Stimulated activated CD4-positive, alpha-beta T cell treated with anti-CD3 and anti-CD28 coated beads, TNF-alpha, amount 100 ng/mL, for 24 hours (primary cell): Measurements from ENCODE around the gene SLC25A41.

Experiments used
- DNase-seq, 3 experiments: peaks; one replicate each; pipeline ENCODE4 v3.0.0-alpha.2; 2020; ENCODE audit warnings: low read depth in 3 of 3

The SLC25A41 gene

GRCh38 chr19:6433663-6434062, at the start of gene SLC25A41:
Gene SLC25A41 (minus strand): TSS chr19:6433763. CDS start chr19:6433693, 70 bp downstream.
- no peak for DNase-seq

- DNase-seq = no peak
Observed at GRCh38 chr19:6483235-6483634, 49.7 kb upstream of the SLC25A41 start.

- DNase-seq = no peak
Observed at GRCh38 chr19:6482343-6482686, 48.8 kb upstream of the SLC25A41 start.

GRCh38 chr19:6481541-6482342, 48.2 kb upstream of the SLC25A41 start, which contains the start of gene DENND1C:
Gene DENND1C (minus strand): TSS chr19:6481787. CDS start chr19:6481695, 92 bp downstream.
- DNase-seq = peak in 2 of 3 experiments; percentile 47 to 72

GRCh38 chr19:6480848-6481415, 47.4 kb upstream of the SLC25A41 start:
- no peak for DNase-seq

- no peak for DNase-seq
Observed at GRCh38 chr19:6479836-6480398, 46.4 kb upstream of the SLC25A41 start.

- no peak for DNase-seq
Observed at GRCh38 chr19:6478815-6479214, 45.3 kb upstream of the SLC25A41 start.

- no peak for DNase-seq
Observed at GRCh38 chr19:6476896-6477431, 43.4 kb upstream of the SLC25A41 start.

- peak in 2 of 3 experiments; percentile 41 to 62 for DNase-seq
Observed at GRCh38 chr19:6476155-6476895, 42.8 kb upstream of the SLC25A41 start.

GRCh38 chr19:6475321-6476108, 42.0 kb upstream of the SLC25A41 start:
- no peak for DNase-seq

GRCh38 chr19:6473647-6474046, 40.1 kb upstream of the SLC25A41 start:
- DNase-seq = no peak

- no peak for DNase-seq
Observed at GRCh38 chr19:6472713-6473112, 39.1 kb upstream of the SLC25A41 start.

GRCh38 chr19:6471076-6471475, 37.5 kb upstream of the SLC25A41 start:
- no peak for DNase-seq

GRCh38 chr19:6470173-6470572, 36.6 kb upstream of the SLC25A41 start:
- no peak for DNase-seq

- DNase-seq = no peak
Observed at GRCh38 chr19:6467384-6467783, 33.8 kb upstream of the SLC25A41 start.

- DNase-seq = no peak
Observed at GRCh38 chr19:6466526-6467248, 33.1 kb upstream of the SLC25A41 start.

GRCh38 chr19:6465663-6466062, 32.1 kb upstream of the SLC25A41 start:
- no peak for DNase-seq

GRCh38 chr19:6465006-6465405, 31.4 kb upstream of the SLC25A41 start:
- DNase-seq = no peak

- no peak for DNase-seq
Observed at GRCh38 chr19:6464070-6464873, 30.7 kb upstream of the SLC25A41 start, which contains the start of gene CRB3. Gene CRB3 (plus strand): TSS chr19:6464271. CDS start chr19:6464702, 431 bp downstream.
